ENCODE results near the gene CASP2. TPM values are rescaled to one million over a fixed set of nuclear protein-coding genes. Genes with fewer than 3 reads are reported as not detected.

CASP2 gene
- polyA plus RNA-seq, 2 of the 4 experiments (the other 2 are of a cell fraction), result 17.7 to 26.0 TPM

GRCh38 chr7:143280566-143280965 lies 7.6 kb upstream of the CASP2 start:
- ChIA-PET POLR2A (interaction anchor here (1.2 kb wide), 1 partner anchor 8 kb away, joined by 6 read pairs; the partner anchor contains the start of gene CASP2), CTCF (interaction anchor here (0.9 kb wide), 1 partner anchor 48 kb away, joined by 3 read pairs; no protein-coding TSS in a partner anchor)
- DNase-seq (ENCODE audit: low read depth in 1 of 2, low spot score in 1 of 2) (no peak), ATAC-seq (no peak), FAIRE-seq (no peak)
- Histone ChIP-seq H3K4me1 (peaks cover 19% of the 10 kb centered on the region), H3K4me3 (no peak overlapping the region), H3K4me2 (no peak overlapping the region), H3K27ac (no peak overlapping the region), H3K9me3 (no peaks in the 10 kb centered on the region)
- WGBS (ENCODE audit: missing lambda C conversion rate), result 81% methylated on average over 2 of the region's 2 CpGs
- TF ChIP-seq HOXB13 (CRISPR knock-in tag; IDR thresholded peaks at IDR 0.05; ENCODE audit: low read depth) (no peak), ZFP36 (IDR thresholded peaks at IDR 0.05; ENCODE audit: borderline replicate concordance, partially characterized antibody) (no peak), HDAC2 (IDR thresholded peaks at IDR 0.05) (no peak)

DNA sequence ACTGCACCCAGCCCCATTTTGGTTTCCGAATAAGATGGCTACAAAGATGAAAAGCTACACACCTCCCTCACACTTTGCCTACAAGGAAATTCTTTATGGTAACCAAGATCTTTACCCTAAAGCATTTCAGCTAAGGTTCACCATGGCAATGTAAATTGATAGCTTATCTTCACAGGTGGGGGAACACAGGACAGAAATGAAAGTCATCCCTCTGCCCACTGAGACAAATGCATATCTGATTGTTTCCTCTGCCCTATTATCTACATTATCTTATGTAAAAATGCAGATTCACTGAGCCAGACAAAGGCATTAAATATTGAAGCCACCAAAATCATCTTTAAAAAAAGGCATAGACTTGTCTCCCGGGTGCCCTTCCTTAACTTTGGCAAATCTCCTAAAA lies 6.6 kb upstream of the CASP2 start:
- no peak overlapping the region for H3K4me2 ChIP-seq
- no peak overlapping the region for H3K27ac ChIP-seq
- H3K4me3 ChIP-seq, result no peak overlapping the region
- ChIA-PET POLR2A (no interaction called here), CTCF (interaction anchor here (1.1 to 1.5 kb wide), 2 partner anchors 24 to 41 kb away, joined by 3 to 6 read pairs; no protein-coding TSS in a partner anchor)
- H3K9me3 ChIP-seq, result no peaks in the 10 kb centered on the region
- TF ChIP-seq, protein P1, sequence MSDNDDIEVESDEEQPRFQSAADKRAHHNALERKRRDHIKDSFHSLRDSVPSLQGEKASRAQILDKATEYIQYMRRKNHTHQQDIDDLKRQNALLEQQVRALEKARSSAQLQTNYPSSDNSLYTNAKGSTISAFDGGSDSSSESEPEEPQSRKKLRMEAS (IDR thresholded peaks at IDR 0.05), result no peak
- TF ChIP-seq RFX5 (IDR thresholded peaks at IDR 0.05) (no peak), POLR2A (IDR thresholded peaks at IDR 0.05; ENCODE audit: low read length) (no peak), ZFP36 (IDR thresholded peaks at IDR 0.05; ENCODE audit: borderline replicate concordance, partially characterized antibody) (no peak), BHLHE40 (IDR thresholded peaks at IDR 0.05; ENCODE audit: low read depth, low read length) (no peak), MAFK (IDR thresholded peaks at IDR 0.05; ENCODE audit: partially characterized antibody) (no peak), TP53 (CRISPR knock-in tag; IDR thresholded peaks at IDR 0.05) (no peak), RCOR1 (IDR thresholded peaks at IDR 0.05; ENCODE audit: low read depth, low read length) (no peak), JUN (IDR thresholded peaks at IDR 0.05) (no peak)
- TF ChIP-seq, protein P2, sequence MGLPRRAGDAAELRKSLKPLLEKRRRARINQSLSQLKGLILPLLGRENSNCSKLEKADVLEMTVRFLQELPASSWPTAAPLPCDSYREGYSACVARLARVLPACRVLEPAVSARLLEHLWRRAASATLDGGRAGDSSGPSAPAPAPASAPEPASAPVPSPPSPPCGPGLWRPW (IDR thresholded peaks at IDR 0.05), result no peak
- WGBS (ENCODE audit: missing lambda C conversion rate), result 88% methylated on average over 2 of the region's 2 CpGs
- no peak for FAIRE-seq
- no peak for DNase-seq (ENCODE audit: low read depth in 1 of 2, low spot score in 1 of 2)
- peaks cover 24% of the 10 kb centered on the region for H3K4me1 ChIP-seq
- no peak for ATAC-seq

- TF ChIP-seq PHF8 (IDR thresholded peaks at IDR 0.05; ENCODE audit: borderline replicate concordance, low read depth) (no peak), RNF2 (IDR thresholded peaks at IDR 0.05; ENCODE audit: borderline replicate concordance, low read depth) (no peak)
- TF ChIP-seq, protein P3, sequence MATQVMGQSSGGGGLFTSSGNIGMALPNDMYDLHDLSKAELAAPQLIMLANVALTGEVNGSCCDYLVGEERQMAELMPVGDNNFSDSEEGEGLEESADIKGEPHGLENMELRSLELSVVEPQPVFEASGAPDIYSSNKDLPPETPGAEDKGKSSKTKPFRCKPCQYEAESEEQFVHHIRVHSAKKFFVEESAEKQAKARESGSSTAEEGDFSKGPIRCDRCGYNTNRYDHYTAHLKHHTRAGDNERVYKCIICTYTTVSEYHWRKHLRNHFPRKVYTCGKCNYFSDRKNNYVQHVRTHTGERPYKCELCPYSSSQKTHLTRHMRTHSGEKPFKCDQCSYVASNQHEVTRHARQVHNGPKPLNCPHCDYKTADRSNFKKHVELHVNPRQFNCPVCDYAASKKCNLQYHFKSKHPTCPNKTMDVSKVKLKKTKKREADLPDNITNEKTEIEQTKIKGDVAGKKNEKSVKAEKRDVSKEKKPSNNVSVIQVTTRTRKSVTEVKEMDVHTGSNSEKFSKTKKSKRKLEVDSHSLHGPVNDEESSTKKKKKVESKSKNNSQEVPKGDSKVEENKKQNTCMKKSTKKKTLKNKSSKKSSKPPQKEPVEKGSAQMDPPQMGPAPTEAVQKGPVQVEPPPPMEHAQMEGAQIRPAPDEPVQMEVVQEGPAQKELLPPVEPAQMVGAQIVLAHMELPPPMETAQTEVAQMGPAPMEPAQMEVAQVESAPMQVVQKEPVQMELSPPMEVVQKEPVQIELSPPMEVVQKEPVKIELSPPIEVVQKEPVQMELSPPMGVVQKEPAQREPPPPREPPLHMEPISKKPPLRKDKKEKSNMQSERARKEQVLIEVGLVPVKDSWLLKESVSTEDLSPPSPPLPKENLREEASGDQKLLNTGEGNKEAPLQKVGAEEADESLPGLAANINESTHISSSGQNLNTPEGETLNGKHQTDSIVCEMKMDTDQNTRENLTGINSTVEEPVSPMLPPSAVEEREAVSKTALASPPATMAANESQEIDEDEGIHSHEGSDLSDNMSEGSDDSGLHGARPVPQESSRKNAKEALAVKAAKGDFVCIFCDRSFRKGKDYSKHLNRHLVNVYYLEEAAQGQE (IDR thresholded peaks at IDR 0.05), result no peak
- TF ChIP-seq, protein P4, sequence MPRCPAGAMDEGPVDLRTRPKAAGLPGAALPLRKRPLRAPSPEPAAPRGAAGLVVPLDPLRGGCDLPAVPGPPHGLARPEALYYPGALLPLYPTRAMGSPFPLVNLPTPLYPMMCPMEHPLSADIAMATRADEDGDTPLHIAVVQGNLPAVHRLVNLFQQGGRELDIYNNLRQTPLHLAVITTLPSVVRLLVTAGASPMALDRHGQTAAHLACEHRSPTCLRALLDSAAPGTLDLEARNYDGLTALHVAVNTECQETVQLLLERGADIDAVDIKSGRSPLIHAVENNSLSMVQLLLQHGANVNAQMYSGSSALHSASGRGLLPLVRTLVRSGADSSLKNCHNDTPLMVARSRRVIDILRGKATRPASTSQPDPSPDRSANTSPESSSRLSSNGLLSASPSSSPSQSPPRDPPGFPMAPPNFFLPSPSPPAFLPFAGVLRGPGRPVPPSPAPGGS (IDR thresholded peaks at IDR 0.05), result no peak
- Histone ChIP-seq H3K4me2 (no peak overlapping the region), H3K9me3 (no peaks in the 10 kb centered on the region), H3K27ac (no peak overlapping the region), H3K4me1 (peaks cover 24% of the 10 kb centered on the region), H3K4me3 (no peak overlapping the region)
- ChIA-PET POLR2A (no interaction called here), CTCF (interaction anchor here (1.1 to 1.5 kb wide), 3 partner anchors 13 to 42 kb away, joined by 3 to 6 read pairs (median 4); no protein-coding TSS in a partner anchor)
- WGBS (ENCODE audit: missing lambda C conversion rate), result 90% methylated on average over 8 of the region's 8 CpGs
- no peak for ATAC-seq
- DNase-seq (ENCODE audit: low read depth in 1 of 2, low spot score in 1 of 2), result no peak
- no peak for FAIRE-seq
These were observed 6.0 kb upstream of the CASP2 start for GRCh38 chr7:143282124-143282523.

Measured in A549 (cell line).